Muscle of back (tissue), 11 donors: Measurements from ENCODE around the gene HSF4. TPM values are rescaled to one million over a fixed set of nuclear protein-coding genes. Genes with fewer than 3 reads are reported as not detected.

Experiments
- DNase-seq, 3 donors: peaks; one replicate each; pipeline versions ENCODE4 v3.0.0 to v3.0.0-alpha.2; 2013
- polyA plus RNA-seq, 10 donors: library from polyadenylated mRNA; unstranded; fragments of 120-200 nt; gene quantifications; one replicate each; pipeline ENCODE4 v1.2.1, GENCODE V29; 2013; ENCODE audit not compliant: insufficient read length in 10 of 10

HSF4 gene
- polyA plus RNA-seq, 10 donors, result 1.5 to 8.6 (median 3.7) TPM

GRCh38 chr16:67200491-67200890 lies 35.9 kb downstream of the HSF4 start:
- DNase-seq, result no peak

GRCh38 chr16:67201411-67202345 lies 37.1 kb downstream of the HSF4 start:
- DNase-seq, result no peak

GRCh38 chr16:67202426-67202825 lies 37.9 kb downstream of the HSF4 start:
- DNase-seq, result no peak

- DNase-seq, result no peak
Observed at GRCh38 chr16:67202956-67203493, 38.5 kb downstream of the HSF4 start.

GRCh38 chr16:67204076-67204475 lies 39.5 kb downstream of the HSF4 start:
- DNase-seq, result no peak

- no peak for DNase-seq
Observed at GRCh38 chr16:67206129-67206837, 41.7 kb downstream of the HSF4 start.

- DNase-seq, result no peak
Observed at GRCh38 chr16:67206838-67207248, 42.3 kb downstream of the HSF4 start.

GRCh38 chr16:67207249-67208091 lies 42.9 kb downstream of the HSF4 start:
- DNase-seq, result no peak

GRCh38 chr16:67208154-67208896 lies 43.8 kb downstream of the HSF4 start:
- no peak for DNase-seq

- no peak for DNase-seq
Observed at GRCh38 chr16:67209565-67209964, 45.0 kb downstream of the HSF4 start.

GRCh38 chr16:67210069-67210937 lies 45.8 kb downstream of the HSF4 start:
- DNase-seq, result no peak

- DNase-seq, result no peak
Observed at GRCh38 chr16:67211674-67212073, 47.1 kb downstream of the HSF4 start.

GRCh38 chr16:67212766-67213165 lies 48.2 kb downstream of the HSF4 start:
- DNase-seq, result no peak

- no peak for DNase-seq
Observed at GRCh38 chr16:67213197-67214019, 48.9 kb downstream of the HSF4 start.

- no peak for DNase-seq
Observed at GRCh38 chr16:67215706-67216105, 51.2 kb downstream of the HSF4 start.

GRCh38 chr16:67216612-67217490 lies 52.3 kb downstream of the HSF4 start:
- DNase-seq, result no peak
